ENCODE data around the gene IPO4.

IPO4 gene

DNA sequence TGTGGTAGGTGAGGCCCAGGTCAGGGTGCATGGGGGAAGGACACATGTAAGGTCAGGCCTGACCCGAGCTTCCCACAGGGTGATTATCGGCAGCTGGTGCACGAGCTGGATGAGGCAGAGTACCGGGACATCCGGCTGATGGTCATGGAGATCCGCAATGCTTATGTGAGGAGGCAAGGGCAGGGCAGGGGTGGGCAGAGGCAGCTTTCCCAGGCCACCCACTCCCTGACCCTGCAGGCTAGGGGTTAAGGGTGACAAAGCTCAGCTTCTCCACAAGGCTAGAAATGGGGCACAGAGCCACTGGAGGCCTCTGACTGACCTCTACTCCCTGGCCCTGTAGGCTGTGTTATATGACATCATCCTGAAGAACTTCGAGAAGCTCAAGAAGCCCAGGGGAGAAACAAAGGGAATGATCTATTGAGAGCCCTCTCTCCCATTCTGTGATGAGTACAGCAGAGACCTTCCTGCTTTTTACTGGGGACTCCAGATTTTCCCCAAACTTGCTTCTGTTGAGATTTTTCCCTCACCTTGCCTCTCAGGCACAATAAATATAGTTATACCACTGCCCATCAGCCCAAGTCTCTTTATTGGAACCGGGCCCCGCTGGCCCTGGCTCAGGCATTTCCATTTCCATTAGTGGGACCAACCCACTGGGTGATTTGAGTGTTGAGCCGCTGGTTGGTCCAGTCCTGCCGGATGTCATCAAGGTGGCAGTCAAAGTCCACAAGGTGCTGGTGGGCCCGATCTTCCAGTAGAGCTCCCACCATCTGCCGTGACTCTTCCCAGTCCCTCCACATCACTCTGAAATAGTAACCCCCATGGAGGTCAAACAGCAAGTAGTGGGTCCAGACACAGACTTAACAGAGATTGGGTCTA is 50.0 kb downstream of the IPO4 start:
- H3K27ac ChIP-seq: no peak overlapping the region
- H2AFZ ChIP-seq: no peak overlapping the region
- no peaks in the 10 kb centered on the region for H3K36me3 ChIP-seq (ENCODE audit: control insufficient read depth, insufficient read depth, low read length)
- H3K4me3 ChIP-seq (ENCODE audit: low read depth, low read length): no peak overlapping the region
- H3K9me3 ChIP-seq (ENCODE audit: control insufficient read depth, low read length): no peaks in the 10 kb centered on the region
- peaks cover 4% of the 10 kb centered on the region for H3K79me2 ChIP-seq
- no peak overlapping the region for H3K4me2 ChIP-seq (ENCODE audit: low read length)
- no peaks in the 10 kb centered on the region for H3K27me3 ChIP-seq (ENCODE audit: control insufficient read depth, insufficient read depth, low read length)
- H3K4me1 ChIP-seq: peaks cover 8% of the 10 kb centered on the region
- TF ChIP-seq, protein P1, sequence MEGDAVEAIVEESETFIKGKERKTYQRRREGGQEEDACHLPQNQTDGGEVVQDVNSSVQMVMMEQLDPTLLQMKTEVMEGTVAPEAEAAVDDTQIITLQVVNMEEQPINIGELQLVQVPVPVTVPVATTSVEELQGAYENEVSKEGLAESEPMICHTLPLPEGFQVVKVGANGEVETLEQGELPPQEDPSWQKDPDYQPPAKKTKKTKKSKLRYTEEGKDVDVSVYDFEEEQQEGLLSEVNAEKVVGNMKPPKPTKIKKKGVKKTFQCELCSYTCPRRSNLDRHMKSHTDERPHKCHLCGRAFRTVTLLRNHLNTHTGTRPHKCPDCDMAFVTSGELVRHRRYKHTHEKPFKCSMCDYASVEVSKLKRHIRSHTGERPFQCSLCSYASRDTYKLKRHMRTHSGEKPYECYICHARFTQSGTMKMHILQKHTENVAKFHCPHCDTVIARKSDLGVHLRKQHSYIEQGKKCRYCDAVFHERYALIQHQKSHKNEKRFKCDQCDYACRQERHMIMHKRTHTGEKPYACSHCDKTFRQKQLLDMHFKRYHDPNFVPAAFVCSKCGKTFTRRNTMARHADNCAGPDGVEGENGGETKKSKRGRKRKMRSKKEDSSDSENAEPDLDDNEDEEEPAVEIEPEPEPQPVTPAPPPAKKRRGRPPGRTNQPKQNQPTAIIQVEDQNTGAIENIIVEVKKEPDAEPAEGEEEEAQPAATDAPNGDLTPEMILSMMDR (IDR thresholded peaks at IDR 0.05): no peak
- H3K9ac ChIP-seq: no peak overlapping the region

- Histone ChIP-seq H3K4me3 (ENCODE audit: low read depth, low read length) (no peak overlapping the region), H3K79me2 (peaks cover 4% of the 10 kb centered on the region), H3K27ac (no peak overlapping the region), H3K9ac (no peak overlapping the region), H3K4me2 (ENCODE audit: low read length) (no peak overlapping the region), H2AFZ (no peak overlapping the region), H3K4me1 (peaks cover 8% of the 10 kb centered on the region), H3K36me3 (ENCODE audit: control insufficient read depth, insufficient read depth, low read length) (no peaks in the 10 kb centered on the region), H3K9me3 (ENCODE audit: control insufficient read depth, low read length) (no peaks in the 10 kb centered on the region), H3K27me3 (ENCODE audit: control insufficient read depth, insufficient read depth, low read length) (no peaks in the 10 kb centered on the region)
- TF ChIP-seq, protein P1 (IDR thresholded peaks at IDR 0.05): no peak
Observed at GRCh38 chr14:24137529-24138395, 50.9 kb downstream of the IPO4 start.

GRCh38 chr14:24136684-24137528 is 51.7 kb downstream of the IPO4 start:
- Histone ChIP-seq H3K36me3 (ENCODE audit: control insufficient read depth, insufficient read depth, low read length) (no peaks in the 10 kb centered on the region), H3K4me2 (ENCODE audit: low read length) (peak overlapping the region; percentile 56), H3K4me3 (ENCODE audit: low read depth, low read length) (peak overlapping the region; percentile 68), H3K27me3 (ENCODE audit: control insufficient read depth, insufficient read depth, low read length) (no peaks in the 10 kb centered on the region), H3K4me1 (peaks cover 8% of the 10 kb centered on the region), H3K27ac (peak overlapping the region; percentile 76), H2AFZ (peak overlapping the region; percentile 89), H3K9ac (peak overlapping the region; percentile 74), H3K79me2 (peaks cover 4% of the 10 kb centered on the region), H3K9me3 (ENCODE audit: control insufficient read depth, low read length) (no peaks in the 10 kb centered on the region)
- TF ChIP-seq, protein P1 (IDR thresholded peaks at IDR 0.05): no peak

- H3K4me1 ChIP-seq: peaks cover 8% of the 10 kb centered on the region
- peak within 1 kb of the TSS; percentile 68 for H3K4me3 ChIP-seq (ENCODE audit: low read depth, low read length)
- H3K36me3 ChIP-seq (ENCODE audit: control insufficient read depth, insufficient read depth, low read length): no peaks in the 10 kb centered on the region
- peaks cover 4% of the 10 kb centered on the region for H3K79me2 ChIP-seq
- no peaks in the 10 kb centered on the region for H3K27me3 ChIP-seq (ENCODE audit: control insufficient read depth, insufficient read depth, low read length)
- H3K27ac ChIP-seq: peak within 1 kb of the TSS; percentile 76
- H3K4me2 ChIP-seq (ENCODE audit: low read length): peak within 1 kb of the TSS; percentile 76
- TF ChIP-seq, protein P1 (IDR thresholded peaks at IDR 0.05): no peak
- H3K9me3 ChIP-seq (ENCODE audit: control insufficient read depth, low read length): no peaks in the 10 kb centered on the region
- H3K9ac ChIP-seq: peak within 1 kb of the TSS; percentile 74
- H2AFZ ChIP-seq: peak within 1 kb of the TSS; percentile 89
Observed at GRCh38 chr14:24135834-24136683, 52.6 kb downstream of the IPO4 start, which contains the start of gene PSME1. TSS of gene PSME1 (plus strand) at chr14:24136194. CDS start at chr14:24136263, 69 bp downstream.

Data from parathyroid adenoma (tissue), 2 donors.